Activated CD4-positive, alpha-beta T cell treated with anti-CD3 and anti-CD28 coated beads, Interleukin-10, Interleukin-2, amounts not matched to agents 100 ng/mL and 50 ng/mL, durations not matched to agents 16 hours and 8 hours (primary cell): Measurements from ENCODE around the gene PLK3.
"Not testable (repeated sequence)": the region's sequence is repeated elsewhere in the genome, so short reads cannot be mapped to it uniquely, and the experiment has no call there.

Experiments
- DNase-seq: peaks from one replicate; pipeline ENCODE4 v3.0.0-alpha.2; 2020

Gene PLK3

GRCh38 chr1:44810101-44810761 is 10.1 kb downstream of the PLK3 start:
- DNase-seq, result peak; percentile 50

GRCh38 chr1:44810762-44811105 is 10.6 kb downstream of the PLK3 start:
- not testable (repeated sequence) for DNase-seq

GRCh38 chr1:44811234-44811633 is 11.1 kb downstream of the PLK3 start:
- DNase-seq, result no peak

- no peak for DNase-seq
These were observed 12.8 kb downstream of the PLK3 start for GRCh38 chr1:44812822-44813543.

GRCh38 chr1:44815926-44816325 is 15.7 kb downstream of the PLK3 start:
- DNase-seq, result not testable (repeated sequence)

GRCh38 chr1:44817307-44817706 is 17.1 kb downstream of the PLK3 start:
- no peak for DNase-seq

- DNase-seq, result no peak
These were observed 17.8 kb downstream of the PLK3 start for GRCh38 chr1:44817771-44818495.

- DNase-seq, result no peak
These were observed 19.0 kb downstream of the PLK3 start for GRCh38 chr1:44819196-44819607.

- peak; percentile 97 for DNase-seq
These were observed 19.6 kb downstream of the PLK3 start for GRCh38 chr1:44819608-44820327.

GRCh38 chr1:44820328-44821239 is 20.4 kb downstream of the PLK3 start:
- DNase-seq, result no peak

- no peak for DNase-seq
These were observed 21.1 kb downstream of the PLK3 start for GRCh38 chr1:44821240-44821715.

- no peak for DNase-seq
These were observed 22.0 kb downstream of the PLK3 start for GRCh38 chr1:44822131-44822701.

- no peak for DNase-seq
These were observed 22.8 kb downstream of the PLK3 start for GRCh38 chr1:44822981-44823451.

- not testable (repeated sequence) for DNase-seq
These were observed 24.2 kb downstream of the PLK3 start for GRCh38 chr1:44824392-44824791.

GRCh38 chr1:44826375-44827196 is 26.4 kb downstream of the PLK3 start:
- DNase-seq, result no peak

GRCh38 chr1:44827197-44828002 is 27.2 kb downstream of the PLK3 start:
- DNase-seq, result no peak

GRCh38 chr1:44828003-44828651 is 27.9 kb downstream of the PLK3 start:
- DNase-seq, result no peak

- no peak for DNase-seq
These were observed 28.8 kb downstream of the PLK3 start for GRCh38 chr1:44828841-44829440.
